Activated naive CD8-positive, alpha-beta T cell (primary cell): Measurements from ENCODE around the gene NEMP2.
A peak's percentile ranks its signal among the peaks of the same experiment; 100 is the strongest.

Experiments
- H3K27ac Mint-ChIP-seq: one replicate; pipeline ENCODE4 v1.8.0; 2021; ENCODE audit warnings: mixed read lengths
- H3K27me3 Mint-ChIP-seq: one replicate; pipeline ENCODE4 v1.8.0; 2021; ENCODE audit warnings: mixed read lengths
- H3K36me3 Mint-ChIP-seq: one replicate; pipeline ENCODE4 v1.8.0; 2021; ENCODE audit warnings: mixed read lengths
- H3K4me1 Mint-ChIP-seq: one replicate; pipeline ENCODE4 v1.8.0; 2021; ENCODE audit warnings: low read depth, mixed read lengths
- H3K4me3 Mint-ChIP-seq: one replicate; pipeline ENCODE4 v1.8.0; 2021; ENCODE audit warnings: mild to moderate bottlenecking, mixed read lengths
- H3K9me3 Mint-ChIP-seq: one replicate; pipeline ENCODE4 v1.8.0; 2021; ENCODE audit warnings: low read depth, mixed read lengths

The NEMP2 gene

GRCh38 chr2:190534310-190535120, at the start of gene NEMP2:
TSS of gene NEMP2 (minus strand) at chr2:190534722. CDS start at chr2:190534655, 67 bp downstream.
- peak within 1 kb of the TSS; percentile 98 for H3K4me3 Mint-ChIP-seq
- peaks cover 7% of the 10 kb centered on the region for H3K9me3 Mint-ChIP-seq
- H3K36me3 Mint-ChIP-seq: peaks cover 20% of the 10 kb centered on the region
- H3K4me1 Mint-ChIP-seq: peaks cover 59% of the 10 kb centered on the region
- H3K27me3 Mint-ChIP-seq: no peaks in the 10 kb centered on the region
- H3K27ac Mint-ChIP-seq: peak within 1 kb of the TSS; percentile 100

GRCh38 chr2:190583507-190584337, 49.2 kb upstream of the NEMP2 start:
- H3K36me3 Mint-ChIP-seq: peaks cover 3% of the 10 kb centered on the region
- no peak overlapping the region for H3K27ac Mint-ChIP-seq
- H3K27me3 Mint-ChIP-seq: no peaks in the 10 kb centered on the region
- no peaks in the 10 kb centered on the region for H3K9me3 Mint-ChIP-seq
- H3K4me1 Mint-ChIP-seq: peaks cover 10% of the 10 kb centered on the region
- H3K4me3 Mint-ChIP-seq: no peak overlapping the region

DNA sequence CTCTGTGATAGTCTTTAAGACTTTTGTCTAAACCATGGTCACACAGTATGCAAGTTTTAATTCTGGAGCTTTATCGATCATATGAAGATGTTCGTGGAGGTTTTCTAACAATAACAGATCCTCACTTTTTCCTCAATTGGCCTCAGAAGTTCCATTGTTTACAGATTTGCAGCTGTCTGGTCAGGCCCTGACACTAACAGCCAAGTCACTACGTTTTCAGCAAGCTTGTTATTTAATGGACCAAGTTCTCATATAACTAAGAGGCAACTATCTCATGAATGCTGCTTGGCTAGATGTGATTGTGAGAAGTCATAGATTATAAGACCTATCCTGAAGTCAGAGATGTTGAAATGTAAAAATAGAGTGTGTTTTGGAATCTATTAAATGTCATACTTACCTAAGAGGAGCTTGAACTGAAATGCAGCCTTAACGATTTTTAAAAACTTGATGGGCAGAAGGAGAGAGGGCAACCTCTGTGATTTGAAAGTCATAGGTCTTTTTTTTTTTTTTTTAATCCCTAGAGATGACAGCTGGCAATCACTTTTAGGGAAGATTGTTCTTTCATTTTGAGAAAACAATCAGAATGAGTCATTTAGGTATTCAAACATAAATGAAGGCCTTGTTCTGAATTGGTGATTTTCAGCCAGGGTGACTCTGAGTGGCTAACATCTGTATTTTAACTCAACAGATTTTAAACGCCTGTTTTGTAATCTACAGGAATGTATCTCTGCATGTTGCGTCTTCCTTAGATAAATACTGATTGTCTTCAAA, 48.4 kb upstream of the NEMP2 start:
- H3K4me3 Mint-ChIP-seq: no peak overlapping the region
- H3K27ac Mint-ChIP-seq: no peak overlapping the region
- H3K9me3 Mint-ChIP-seq: no peaks in the 10 kb centered on the region
- H3K4me1 Mint-ChIP-seq: peaks cover 18% of the 10 kb centered on the region
- no peaks in the 10 kb centered on the region for H3K27me3 Mint-ChIP-seq
- H3K36me3 Mint-ChIP-seq: peaks cover 3% of the 10 kb centered on the region

GRCh38 chr2:190582019-190582418, 47.5 kb upstream of the NEMP2 start:
- Mint-ChIP-seq H3K4me1 (peaks cover 20% of the 10 kb centered on the region), H3K9me3 (no peaks in the 10 kb centered on the region), H3K27me3 (no peaks in the 10 kb centered on the region), H3K27ac (no peak overlapping the region), H3K4me3 (no peak overlapping the region), H3K36me3 (no peaks in the 10 kb centered on the region)

DNA sequence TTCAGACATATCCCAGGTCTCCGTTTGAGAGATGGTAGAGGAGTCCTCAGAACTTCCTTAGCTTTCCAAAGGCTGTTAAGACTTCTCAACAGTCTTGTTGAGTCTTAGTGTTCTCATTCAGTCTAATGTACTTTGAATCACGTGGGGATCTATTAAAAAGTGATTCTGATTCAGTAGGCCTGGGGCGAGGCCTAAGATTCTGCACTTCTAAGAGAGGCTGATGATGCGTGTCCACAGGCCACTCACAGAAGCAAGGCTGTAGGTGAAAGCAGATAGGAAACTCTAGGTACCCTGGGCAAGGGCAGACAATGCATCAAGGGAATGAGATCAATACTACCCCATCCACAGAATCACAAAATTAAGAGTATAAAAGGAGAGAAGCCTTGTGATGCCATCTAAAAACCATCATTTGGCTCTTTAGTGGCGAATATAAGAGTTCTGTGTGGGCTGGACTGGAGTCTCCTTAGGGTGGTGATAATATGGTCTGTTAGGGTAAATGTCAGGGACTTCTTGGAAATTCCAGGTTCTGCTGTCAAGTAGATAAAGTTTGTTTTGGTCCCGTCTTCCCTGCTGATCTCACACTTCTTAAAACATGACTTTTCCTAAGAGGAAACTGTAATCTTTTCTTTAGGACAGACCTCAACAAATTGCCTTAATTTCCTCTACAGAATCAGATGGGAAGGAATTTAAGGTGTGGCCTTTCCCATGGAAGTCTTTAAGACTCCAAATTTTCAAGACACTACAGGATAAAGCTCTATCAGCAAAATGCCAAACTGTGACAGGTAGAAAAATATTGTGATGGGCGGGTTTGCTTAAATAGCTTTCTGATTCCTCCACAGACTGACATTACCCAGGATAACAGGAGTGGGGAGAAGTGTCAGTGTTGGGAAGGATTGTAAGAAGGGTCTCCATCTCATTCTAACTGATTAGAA, 45.7 kb upstream of the NEMP2 start:
- H3K27me3 Mint-ChIP-seq: no peaks in the 10 kb centered on the region
- H3K27ac Mint-ChIP-seq: no peak overlapping the region
- peaks cover 34% of the 10 kb centered on the region for H3K4me1 Mint-ChIP-seq
- no peaks in the 10 kb centered on the region for H3K9me3 Mint-ChIP-seq
- no peak overlapping the region for H3K4me3 Mint-ChIP-seq
- no peaks in the 10 kb centered on the region for H3K36me3 Mint-ChIP-seq

DNA sequence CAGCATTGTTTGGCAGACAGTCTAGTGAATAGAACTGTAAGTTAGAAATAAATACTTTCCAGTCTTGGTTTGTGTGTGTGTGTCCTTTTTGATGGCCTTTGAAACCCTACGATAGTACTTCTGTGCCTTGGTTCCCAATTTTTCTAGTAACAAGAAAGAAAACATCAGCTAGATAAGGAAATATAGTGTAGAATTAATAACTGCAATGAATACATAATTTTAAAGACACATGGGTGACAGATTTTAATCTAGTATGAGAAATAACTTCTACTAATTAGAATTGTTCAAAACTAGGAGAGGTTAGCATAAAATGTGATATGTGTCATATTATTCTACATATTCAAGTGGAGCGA, 44.5 kb upstream of the NEMP2 start:
- H3K27me3 Mint-ChIP-seq: no peaks in the 10 kb centered on the region
- no peak overlapping the region for H3K27ac Mint-ChIP-seq
- H3K4me3 Mint-ChIP-seq: no peak overlapping the region
- no peaks in the 10 kb centered on the region for H3K36me3 Mint-ChIP-seq
- H3K9me3 Mint-ChIP-seq: no peaks in the 10 kb centered on the region
- H3K4me1 Mint-ChIP-seq: peaks cover 42% of the 10 kb centered on the region

DNA sequence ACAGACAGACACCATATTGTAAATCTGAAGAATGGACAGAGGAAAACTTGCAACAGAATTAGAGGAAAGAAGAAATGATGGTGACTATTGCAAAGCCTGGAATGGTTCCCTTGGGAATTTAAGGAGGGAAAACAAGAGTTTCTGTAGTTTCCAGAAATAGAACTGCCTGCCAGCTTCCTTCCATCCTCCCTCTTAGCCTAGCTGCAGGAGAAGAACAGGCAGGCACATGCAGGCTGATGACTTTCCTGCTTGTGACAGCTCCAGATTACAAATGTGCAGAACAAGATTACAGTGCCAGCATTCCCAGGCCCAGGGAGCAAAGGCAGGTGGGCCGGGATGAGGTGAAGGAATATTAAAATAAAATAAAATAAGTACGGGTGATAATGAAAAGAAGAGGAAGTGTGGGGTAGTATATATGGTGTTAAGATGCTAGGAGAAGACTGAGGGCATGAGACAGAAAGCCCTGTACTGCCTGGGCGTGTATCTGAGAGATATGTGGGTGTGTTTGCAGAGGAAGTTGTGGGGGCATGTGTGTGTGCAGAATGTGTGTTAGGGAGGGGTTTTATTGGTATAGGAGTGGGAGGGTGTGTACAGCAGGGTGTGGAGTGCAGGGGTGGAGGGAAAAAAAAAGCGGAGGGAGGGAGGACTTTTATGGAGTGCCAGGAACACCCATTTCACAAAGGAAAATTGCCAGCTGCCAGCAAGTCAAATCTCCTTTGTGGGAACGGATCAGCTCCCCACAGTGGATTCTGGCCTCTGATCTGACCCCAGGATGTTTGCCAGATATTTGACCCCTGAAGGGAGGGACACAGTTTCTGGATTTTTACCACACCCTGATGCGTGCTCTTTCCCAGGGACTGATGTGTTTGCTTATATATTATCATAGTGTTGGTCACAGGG, 43.9 kb upstream of the NEMP2 start:
- peak overlapping the region; percentile 38 for H3K4me3 Mint-ChIP-seq
- no peaks in the 10 kb centered on the region for H3K36me3 Mint-ChIP-seq
- H3K4me1 Mint-ChIP-seq: peaks cover 42% of the 10 kb centered on the region
- H3K27ac Mint-ChIP-seq: peak overlapping the region; percentile 70
- H3K27me3 Mint-ChIP-seq: no peaks in the 10 kb centered on the region
- no peaks in the 10 kb centered on the region for H3K9me3 Mint-ChIP-seq

DNA sequence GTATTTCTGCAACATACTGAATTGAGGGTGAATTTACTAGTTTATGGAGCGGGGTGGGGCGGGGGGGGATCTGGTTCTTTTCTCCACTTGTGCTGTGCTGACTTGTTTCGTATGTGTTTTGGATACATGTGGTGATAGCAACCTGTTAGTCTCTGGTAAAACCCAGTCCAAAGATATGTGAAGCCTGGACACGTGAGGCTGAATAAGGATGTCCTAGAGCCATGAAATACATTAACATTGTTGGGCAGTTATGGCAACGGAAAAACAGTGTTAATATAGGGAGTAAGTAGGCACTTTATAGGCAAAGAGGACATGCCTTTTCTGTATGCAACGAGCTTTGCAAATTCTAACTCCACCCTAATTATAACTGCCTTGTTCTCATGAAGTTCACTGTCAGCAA, 42.1 kb upstream of the NEMP2 start:
- Mint-ChIP-seq H3K27ac (no peak overlapping the region), H3K27me3 (no peaks in the 10 kb centered on the region), H3K4me1 (peaks cover 45% of the 10 kb centered on the region), H3K9me3 (no peaks in the 10 kb centered on the region), H3K36me3 (no peaks in the 10 kb centered on the region), H3K4me3 (no peak overlapping the region)

- H3K27me3 Mint-ChIP-seq: no peaks in the 10 kb centered on the region
- peak overlapping the region; percentile 77 for H3K27ac Mint-ChIP-seq
- H3K36me3 Mint-ChIP-seq: no peaks in the 10 kb centered on the region
- H3K4me1 Mint-ChIP-seq: peaks cover 44% of the 10 kb centered on the region
- H3K4me3 Mint-ChIP-seq: no peak overlapping the region
- H3K9me3 Mint-ChIP-seq: no peaks in the 10 kb centered on the region
These were observed 40.7 kb upstream of the NEMP2 start for GRCh38 chr2:190575263-190575662.

DNA sequence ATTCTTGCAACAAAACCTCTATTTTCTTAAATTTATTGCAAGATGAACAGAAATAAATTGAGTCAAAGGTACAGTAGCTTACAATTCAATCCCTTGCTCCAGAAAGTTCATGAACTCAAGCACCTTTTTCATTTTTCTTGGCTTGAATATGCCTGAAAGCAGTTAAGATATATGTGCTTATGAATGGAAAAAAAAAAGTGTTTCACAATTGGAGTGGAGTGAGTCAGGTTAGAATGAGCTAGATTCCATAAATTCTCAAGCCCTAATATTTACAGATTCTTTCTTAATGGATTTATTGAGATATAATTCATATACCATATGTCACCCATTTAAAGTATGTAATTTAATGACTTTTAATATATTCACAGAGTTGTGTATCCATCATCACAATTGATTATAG, 39.6 kb upstream of the NEMP2 start:
- Mint-ChIP-seq H3K4me3 (no peak overlapping the region), H3K27ac (no peak overlapping the region), H3K36me3 (no peaks in the 10 kb centered on the region), H3K9me3 (no peaks in the 10 kb centered on the region), H3K27me3 (no peaks in the 10 kb centered on the region), H3K4me1 (peaks cover 40% of the 10 kb centered on the region)

- peaks cover 5% of the 10 kb centered on the region for H3K36me3 Mint-ChIP-seq
- peaks cover 5% of the 10 kb centered on the region for H3K9me3 Mint-ChIP-seq
- no peaks in the 10 kb centered on the region for H3K27me3 Mint-ChIP-seq
- H3K4me1 Mint-ChIP-seq: peaks cover 26% of the 10 kb centered on the region
- no peak overlapping the region for H3K27ac Mint-ChIP-seq
- H3K4me3 Mint-ChIP-seq: no peak overlapping the region
These were observed 37.7 kb upstream of the NEMP2 start for GRCh38 chr2:190572246-190572645.

- Mint-ChIP-seq H3K9me3 (peaks cover 10% of the 10 kb centered on the region), H3K4me3 (no peak overlapping the region), H3K27me3 (no peaks in the 10 kb centered on the region), H3K36me3 (peaks cover 7% of the 10 kb centered on the region), H3K27ac (no peak overlapping the region), H3K4me1 (peaks cover 24% of the 10 kb centered on the region)
These were observed 37.2 kb upstream of the NEMP2 start for GRCh38 chr2:190571686-190572085.

- Mint-ChIP-seq H3K36me3 (peaks cover 7% of the 10 kb centered on the region), H3K4me3 (no peak overlapping the region), H3K27ac (no peak overlapping the region), H3K9me3 (peaks cover 11% of the 10 kb centered on the region), H3K27me3 (no peaks in the 10 kb centered on the region), H3K4me1 (peaks cover 18% of the 10 kb centered on the region)
These were observed 36.3 kb upstream of the NEMP2 start for GRCh38 chr2:190570871-190571270.
